Measurements from ENCODE around the gene GABRG3. TPM values are rescaled to one million over a fixed set of nuclear protein-coding genes. Genes with fewer than 3 reads are reported as not detected.
"Not testable (repeated sequence)": the region's sequence is repeated elsewhere in the genome, so short reads cannot be mapped to it uniquely, and the experiment has no call there.

Gene GABRG3
- polyA plus RNA-seq, 4 donors = 1.7 to 2.4 (median 2.2) TPM

- DNase-seq (ENCODE audit: low read depth in 4 of 4, low spot score in 3 of 4) = no peak
Measured at GRCh38 chr15:26985050-26985449, 14.1 kb downstream of the GABRG3 start.

GRCh38 chr15:26996250-26996649 lies 25.3 kb downstream of the GABRG3 start:
- no peak for DNase-seq (ENCODE audit: low read depth in 4 of 4, low spot score in 3 of 4)

GRCh38 chr15:27003003-27003402 lies 32.0 kb downstream of the GABRG3 start:
- DNase-seq (ENCODE audit: low read depth in 4 of 4, low spot score in 3 of 4) = not testable (repeated sequence)

GRCh38 chr15:27004226-27004625 lies 33.2 kb downstream of the GABRG3 start:
- DNase-seq (ENCODE audit: low read depth in 4 of 4, low spot score in 3 of 4) = not testable (repeated sequence)

- DNase-seq (ENCODE audit: low read depth in 4 of 4, low spot score in 3 of 4) = peak; percentile 18 to 57 (median 49)
Measured at GRCh38 chr15:27017168-27017809, 46.3 kb downstream of the GABRG3 start.

GRCh38 chr15:27019687-27020086 lies 48.7 kb downstream of the GABRG3 start:
- no peak for DNase-seq (ENCODE audit: low read depth in 4 of 4, low spot score in 3 of 4)

- DNase-seq (ENCODE audit: low read depth in 4 of 4, low spot score in 3 of 4) = no peak
Measured at GRCh38 chr15:27025481-27025966, 54.5 kb downstream of the GABRG3 start.

GRCh38 chr15:27027229-27027628 lies 56.2 kb downstream of the GABRG3 start:
- no peak for DNase-seq (ENCODE audit: low read depth in 4 of 4, low spot score in 3 of 4)

- DNase-seq (ENCODE audit: low read depth in 4 of 4, low spot score in 3 of 4) = no peak
Measured at GRCh38 chr15:27028858-27029477, 58.0 kb downstream of the GABRG3 start.

- no peak for DNase-seq (ENCODE audit: low read depth in 4 of 4, low spot score in 3 of 4)
Measured at GRCh38 chr15:27036210-27036609, 65.2 kb downstream of the GABRG3 start.

GRCh38 chr15:27037501-27037900 lies 66.5 kb downstream of the GABRG3 start:
- DNase-seq (ENCODE audit: low read depth in 4 of 4, low spot score in 3 of 4) = no peak

- no peak for DNase-seq (ENCODE audit: low read depth in 4 of 4, low spot score in 3 of 4)
Measured at GRCh38 chr15:27039152-27039551, 68.2 kb downstream of the GABRG3 start.

- DNase-seq (ENCODE audit: low read depth in 4 of 4, low spot score in 3 of 4) = no peak
Measured at GRCh38 chr15:27042230-27042629, 71.2 kb downstream of the GABRG3 start.

- no peak for DNase-seq (ENCODE audit: low read depth in 4 of 4, low spot score in 3 of 4)
Measured at GRCh38 chr15:27042646-27043045, 71.7 kb downstream of the GABRG3 start.

GRCh38 chr15:27043770-27044169 lies 72.8 kb downstream of the GABRG3 start:
- no peak for DNase-seq (ENCODE audit: low read depth in 4 of 4, low spot score in 3 of 4)

GRCh38 chr15:27045796-27046195 lies 74.8 kb downstream of the GABRG3 start:
- DNase-seq (ENCODE audit: low read depth in 4 of 4, low spot score in 3 of 4) = no peak

GRCh38 chr15:27046880-27047279 lies 75.9 kb downstream of the GABRG3 start:
- DNase-seq (ENCODE audit: low read depth in 4 of 4, low spot score in 3 of 4) = no peak

GRCh38 chr15:27050163-27050562 lies 79.2 kb downstream of the GABRG3 start:
- DNase-seq (ENCODE audit: low read depth in 4 of 4, low spot score in 3 of 4) = no peak

- no peak for DNase-seq (ENCODE audit: low read depth in 4 of 4, low spot score in 3 of 4)
Measured at GRCh38 chr15:27054426-27054825, 83.4 kb downstream of the GABRG3 start.

- DNase-seq (ENCODE audit: low read depth in 4 of 4, low spot score in 3 of 4) = no peak
Measured at GRCh38 chr15:27057904-27058645, 87.1 kb downstream of the GABRG3 start.

- no peak for DNase-seq (ENCODE audit: low read depth in 4 of 4, low spot score in 3 of 4)
Measured at GRCh38 chr15:27058939-27059338, 88.0 kb downstream of the GABRG3 start.
